Endothelial cell of umbilical vein (primary cell): Measurements from ENCODE around the gene TDO2. TPM values are rescaled to one million over a fixed set of nuclear protein-coding genes. Genes with fewer than 3 reads are reported as not detected.

ENCODE experiments used
- BruUV-seq: library from RNA; stranded (reverse); fragments of 400-500 nt; replicated peaks from 2 replicates; lab custom pipeline; 2021; lab: Mats Ljungman, UMichigan
- CTCF ChIA-PET: fragments of 300-600, 350-600 bp; sonication (Branson Sonifier 250); formaldehyde crosslinking; loops from one replicate; lab custom pipeline; 2021; ENCODE audit warnings: antibody characterized with exemption, inconsistent platforms; lab: Charles Lee
- POLR2A ChIA-PET: fragments of 300-600, 350-600 bp; sonication (Branson Sonifier 250); formaldehyde crosslinking; loops from one replicate; lab custom pipeline; 2021; ENCODE audit warnings: antibody characterized with exemption, inconsistent platforms; lab: Charles Lee
- DNase-seq: peaks from one replicate; pipeline ENCODE4 v3.0.0-alpha.2; 2011; ENCODE audit warnings: low read depth, low spot score
- FAIRE-seq: peaks from 2 replicates; lab custom pipeline; 2011; peaks lifted over from hg19 to GRCh38; lab: Jason Lieb, UNC
- H2AFZ ChIP-seq: 2 replicates; pipeline ENCODE4 v1.6.0; 2012; ENCODE audit warnings: low read depth, low read length, control low read depth, inconsistent platforms
- H3K27ac ChIP-seq: 2 replicates; pipeline ENCODE4 v1.5.1; 2011; ENCODE audit warnings: low read depth, mild to moderate bottlenecking, control low read depth, low read length, moderate library complexity; ENCODE audit not compliant: insufficient read depth
- H3K27me3 ChIP-seq, 2 experiments: 2 replicates each; pipeline versions ENCODE4 v1.6.0 to v1.6.1; 2011; ENCODE audit warnings: low read length in 2 of 2, mixed read lengths in 1 of 2; ENCODE audit not compliant: control insufficient read depth in 2 of 2, insufficient read depth in 2 of 2
- H3K36me3 ChIP-seq, 2 experiments: 2 replicates in 1 of 2; 3 replicates in 1 of 2; pipeline ENCODE4 v1.5.1; 2011; ENCODE audit warnings: low read length in 2 of 2, mild to moderate bottlenecking in 1 of 2, moderate library complexity in 1 of 2; ENCODE audit not compliant: control insufficient read depth in 2 of 2, insufficient read depth in 2 of 2; ENCODE audit errors: extremely low read depth in 1 of 2
- H3K4me1 ChIP-seq: 3 replicates; pipeline ENCODE4 v1.5.1; 2011; ENCODE audit warnings: mild to moderate bottlenecking, low read length; ENCODE audit not compliant: control insufficient read depth, insufficient read depth; ENCODE audit errors: extremely low read depth
- H3K4me2 ChIP-seq: 2 replicates; pipeline ENCODE4 v1.6.1; 2011; ENCODE audit warnings: low read length, control low read depth, mixed read lengths; ENCODE audit not compliant: insufficient read depth
- H3K4me3 ChIP-seq, 3 experiments: fragments of 200-600 bp in 1 of 3; sonication (generic), shearing (Covaris generic) in 1 of 3; replicated peaks in 1 of 3; 2 replicates each; pipeline ENCODE4 v1.5.1; 2011 to 2016; ENCODE audit warnings: control low read depth in 3 of 3, low read length in 3 of 3, mild to moderate bottlenecking in 2 of 3, inconsistent platforms in 1 of 3, low read depth in 1 of 3, moderate library complexity in 1 of 3; ENCODE audit not compliant: insufficient read depth in 1 of 3
- H3K79me2 ChIP-seq: 2 replicates; pipeline ENCODE4 v1.6.0; 2012; ENCODE audit warnings: low read length, inconsistent platforms; ENCODE audit not compliant: control insufficient read depth, insufficient read depth
- H3K9ac ChIP-seq: replicated peaks from 2 replicates; pipeline ENCODE3; 2011; ENCODE audit warnings: low read length, control low read depth; ENCODE audit not compliant: insufficient read depth; ENCODE audit errors: extremely low read depth
- H3K9me1 ChIP-seq: replicated peaks from 3 replicates; pipeline ENCODE4 v1.6.0; 2011; ENCODE audit warnings: mild to moderate bottlenecking, low read length; ENCODE audit not compliant: control insufficient read depth, insufficient read depth; ENCODE audit errors: extremely low read depth
- H3K9me3 ChIP-seq: replicated peaks from 2 replicates; pipeline ENCODE4 v1.5.1; 2012; ENCODE audit warnings: low read length, inconsistent platforms; ENCODE audit not compliant: control insufficient read depth, insufficient read depth
- H4K20me1 ChIP-seq: replicated peaks from 2 replicates; pipeline ENCODE3; 2011; ENCODE audit warnings: mild to moderate bottlenecking, low read length; ENCODE audit not compliant: control insufficient read depth, insufficient read depth; ENCODE audit errors: extremely low read depth
- EZH2 ChIP-seq: IDR thresholded peaks from 2 replicates; pipeline ENCODE4 v1.6.1; 2012; ENCODE audit warnings: borderline replicate concordance, low read depth, mild to moderate bottlenecking, moderate library complexity, low read length, inconsistent platforms; ENCODE audit not compliant: severe bottlenecking
- FOS ChIP-seq: IDR thresholded peaks from 2 replicates; pipeline ENCODE4 v1.6.1; 2011; ENCODE audit warnings: mild to moderate bottlenecking, low read length, moderate library complexity, borderline replicate concordance; ENCODE audit not compliant: insufficient read depth
- GATA2 ChIP-seq: IDR thresholded peaks from 2 replicates; pipeline ENCODE4 v1.7.0; 2011; ENCODE audit warnings: low read depth, mild to moderate bottlenecking, moderate library complexity, mixed read lengths, low read length; ENCODE audit not compliant: insufficient read length, insufficient read depth
- JUN ChIP-seq: IDR thresholded peaks from 2 replicates; pipeline ENCODE4 v1.6.1; 2011; ENCODE audit warnings: borderline replicate concordance, low read depth; ENCODE audit not compliant: insufficient read length, insufficient read depth
- MYC ChIP-seq: IDR thresholded peaks from one replicate; pipeline ENCODE4 v1.6.1; 2011; ENCODE audit warnings: mild to moderate bottlenecking, low read depth, low read length
- POLR2A ChIP-seq: IDR thresholded peaks from 2 replicates; pipeline ENCODE4 v1.6.1; 2012; ENCODE audit warnings: low read depth, mild to moderate bottlenecking, control low read depth, low read length
- POLR2AphosphoS5 ChIP-seq: IDR thresholded peaks from 2 replicates; pipeline ENCODE4 v1.6.1; 2012; ENCODE audit warnings: low read depth, mild to moderate bottlenecking, control low read depth, low read length, moderate library complexity; ENCODE audit not compliant: insufficient read depth
- dilution Hi-C: fragments of 300-500 bp; cut with MboI; formaldehyde crosslinking; loops from one replicate; pipeline ENCODE4 v1.15.0; 2019; ENCODE audit warnings: low sequenced_read_pairs; ENCODE audit not compliant: extremely low pct_ligation_motif_present
- intact Hi-C: fragments of 100-400 bp; cut with micrococcal nuclease; formaldehyde crosslinking; loops from one replicate; pipeline ENCODE4 v1.10.0; 2022
- polyA plus RNA-seq, 4 experiments: library from polyadenylated mRNA; depleted of rRNA in 3 of 4; stranded (reverse) in 3 of 4; unstranded in 1 of 4; fragments of >200 nt; gene quantifications; 2 replicates each; pipeline versions ENCODE4 v1.2.1 to v1.2.3, GENCODE V29; 2011 to 2012; ENCODE audit warnings: missing spikeins in 1 of 4
- total RNA-seq: library from RNA; stranded (reverse); gene quantifications from 2 replicates; pipeline ENCODE4 v1.2.3, GENCODE V29; 2021
- TF ChIP-seq, protein P1 (sequence below), 2 donors: IDR thresholded peaks; 1 replicate in 1 of 2; 2 replicates in 1 of 2; pipeline ENCODE4 v1.5.1; 2011; ENCODE audit warnings: low read length in 2 of 2, mild to moderate bottlenecking in 2 of 2, moderate library complexity in 2 of 2, control low read depth in 1 of 2, inconsistent platforms in 1 of 2, low read depth in 1 of 2; ENCODE audit not compliant: insufficient read depth in 1 of 2; ENCODE audit errors: extremely low read depth in 1 of 2
- TF ChIP-seq, protein P2 (sequence below): IDR thresholded peaks from 2 replicates; pipeline ENCODE4 v1.6.1; 2011; ENCODE audit not compliant: insufficient read depth, insufficient read length

Gene TDO2
- total and polyA plus RNA-seq, 2 donors (not counting 3 experiments of a cell fraction or from before 2014, with no cell fraction given): not detected

DNA sequence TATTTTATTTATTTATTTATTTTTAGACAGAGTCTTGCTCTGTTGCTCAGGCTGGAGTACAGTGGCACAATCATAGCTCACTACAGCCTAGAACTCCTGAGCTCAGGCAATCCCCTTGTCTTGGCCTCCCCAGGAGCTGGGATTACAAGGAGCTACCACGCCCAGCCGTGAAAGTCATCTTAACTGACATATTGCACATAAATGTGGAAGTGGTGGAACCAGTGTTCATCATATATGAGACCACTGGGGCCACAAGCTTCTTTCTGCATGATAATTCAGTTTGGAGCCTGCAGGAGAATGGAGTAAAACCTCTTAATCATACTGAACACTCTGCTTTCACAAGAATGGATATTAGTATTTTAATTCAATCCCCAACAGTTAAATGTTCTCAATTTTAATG, 62.7 kb downstream of the TDO2 start:
- Histone ChIP-seq H3K27me3 (peaks cover 0 to 4% of the 10 kb centered on the region in 2 experiments), H3K9me3 (no peaks in the 10 kb centered on the region), H3K79me2 (no peaks in the 10 kb centered on the region), H3K36me3 (no peaks in the 10 kb centered on the region), H3K9ac (no peak overlapping the region), H3K4me3 (no peak overlapping the region), H3K27ac (no peak overlapping the region), H2AFZ (no peak overlapping the region), H4K20me1 (no peaks in the 10 kb centered on the region), H3K9me1 (no peaks in the 10 kb centered on the region), H3K4me2 (no peak overlapping the region), H3K4me1 (no peaks in the 10 kb centered on the region)
- no peak for TF ChIP-seq MYC
- TF ChIP-seq, protein P1, sequence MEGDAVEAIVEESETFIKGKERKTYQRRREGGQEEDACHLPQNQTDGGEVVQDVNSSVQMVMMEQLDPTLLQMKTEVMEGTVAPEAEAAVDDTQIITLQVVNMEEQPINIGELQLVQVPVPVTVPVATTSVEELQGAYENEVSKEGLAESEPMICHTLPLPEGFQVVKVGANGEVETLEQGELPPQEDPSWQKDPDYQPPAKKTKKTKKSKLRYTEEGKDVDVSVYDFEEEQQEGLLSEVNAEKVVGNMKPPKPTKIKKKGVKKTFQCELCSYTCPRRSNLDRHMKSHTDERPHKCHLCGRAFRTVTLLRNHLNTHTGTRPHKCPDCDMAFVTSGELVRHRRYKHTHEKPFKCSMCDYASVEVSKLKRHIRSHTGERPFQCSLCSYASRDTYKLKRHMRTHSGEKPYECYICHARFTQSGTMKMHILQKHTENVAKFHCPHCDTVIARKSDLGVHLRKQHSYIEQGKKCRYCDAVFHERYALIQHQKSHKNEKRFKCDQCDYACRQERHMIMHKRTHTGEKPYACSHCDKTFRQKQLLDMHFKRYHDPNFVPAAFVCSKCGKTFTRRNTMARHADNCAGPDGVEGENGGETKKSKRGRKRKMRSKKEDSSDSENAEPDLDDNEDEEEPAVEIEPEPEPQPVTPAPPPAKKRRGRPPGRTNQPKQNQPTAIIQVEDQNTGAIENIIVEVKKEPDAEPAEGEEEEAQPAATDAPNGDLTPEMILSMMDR (IDR thresholded peaks at IDR 0.05; ENCODE audit: extremely low read depth in 1 of 2, insufficient read depth in 1 of 2, low read depth in 1 of 2, low read length in 2 of 2): no peak
- no peak for TF ChIP-seq FOS
- TF ChIP-seq, protein P2, sequence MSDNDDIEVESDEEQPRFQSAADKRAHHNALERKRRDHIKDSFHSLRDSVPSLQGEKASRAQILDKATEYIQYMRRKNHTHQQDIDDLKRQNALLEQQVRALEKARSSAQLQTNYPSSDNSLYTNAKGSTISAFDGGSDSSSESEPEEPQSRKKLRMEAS: no peak
- TF ChIP-seq EZH2: no peak
- TF ChIP-seq GATA2: no peak
- no peak for TF ChIP-seq JUN
- TF ChIP-seq POLR2AphosphoS5: no peak
- TF ChIP-seq POLR2A: no peak
- FAIRE-seq: no peak
- POLR2A ChIA-PET: no interaction called here
- no TSS peak for BruUV-seq
- no peak for DNase-seq
- intact Hi-C loops (no loop called here), dilution Hi-C loops (no loop called here)
- CTCF ChIA-PET: interaction anchor here (1.4 to 2.1 kb wide), 2 partner anchors 9 to 562 kb away, joined by 3 to 5 read pairs; no protein-coding TSS in a partner anchor
